OCI-LY1 (cell line): ENCODE measurements around the gene ICAM1.

Source experiments
- H2AFZ ChIP-seq: fragments of 200-600 bp; sonication (generic), shearing (Covaris generic); 2 replicates; pipeline ENCODE4 v1.6.0; 2014; ENCODE audit warnings: antibody characterized with exemption, mild to moderate bottlenecking, low read length
- H3F3A ChIP-seq: fragments of 200-600 bp; sonication (generic), shearing (Covaris generic); 2 replicates; pipeline ENCODE4 v1.6.0; 2014; ENCODE audit warnings: mild to moderate bottlenecking, antibody characterized with exemption, low read length, moderate library complexity; ENCODE audit not compliant: insufficient read depth
- H3K27ac ChIP-seq: fragments of 200-600 bp; sonication (generic); 2 replicates; pipeline ENCODE4 v1.5.1; 2014; ENCODE audit warnings: low read length, mixed run types, mild to moderate bottlenecking, low read depth; ENCODE audit not compliant: poor library complexity, severe bottlenecking
- H3K27me3 ChIP-seq: fragments of 200-600 bp; sonication (generic); 2 replicates; pipeline ENCODE4 v1.6.0; 2014; ENCODE audit warnings: antibody characterized with exemption, mild to moderate bottlenecking, low read length, moderate library complexity; ENCODE audit not compliant: insufficient read depth
- H3K36me3 ChIP-seq: fragments of 200-600 bp; sonication (generic); 2 replicates; pipeline ENCODE4 v1.6.1; 2014; ENCODE audit warnings: mild to moderate bottlenecking, antibody characterized with exemption, low read length, moderate library complexity, mixed read lengths; ENCODE audit not compliant: insufficient read depth
- H3K4me1 ChIP-seq: fragments of 200-600 bp; sonication (generic); 2 replicates; pipeline ENCODE4 v1.5.1; 2014; ENCODE audit warnings: mild to moderate bottlenecking, low read length, moderate library complexity; ENCODE audit not compliant: insufficient read depth, severe bottlenecking
- H3K4me2 ChIP-seq: fragments of 200-600 bp; sonication (generic), shearing (Covaris generic); 2 replicates; pipeline ENCODE4 v1.6.1; 2014; ENCODE audit warnings: low read length
- H3K4me3 ChIP-seq: fragments of 200-600 bp; sonication (generic); 2 replicates; pipeline ENCODE4 v1.5.1; 2014; ENCODE audit warnings: low read length, low read depth, mild to moderate bottlenecking, mixed read lengths; ENCODE audit not compliant: poor library complexity, severe bottlenecking
- H3K79me2 ChIP-seq: fragments of 200-600 bp; shearing (Covaris generic); 2 replicates; pipeline ENCODE4 v1.6.1; 2016; ENCODE audit warnings: mixed run types, low read length, mixed read lengths; ENCODE audit not compliant: insufficient read depth
- H3K9ac ChIP-seq: fragments of 200-600 bp; sonication (generic), shearing (Covaris generic); 2 replicates; pipeline ENCODE4 v1.6.1; 2014; ENCODE audit warnings: mild to moderate bottlenecking, low read length, mixed read lengths
- H3K9me2 ChIP-seq: fragments of 200-600 bp; sonication (generic), shearing (Covaris generic); 2 replicates; pipeline ENCODE4 v1.6.1; 2014; ENCODE audit warnings: low read depth, mild to moderate bottlenecking, low read length, mixed read lengths
- H3K9me3 ChIP-seq: fragments of 200-600 bp; shearing (Covaris generic); 2 replicates; pipeline ENCODE4 v1.6.1; 2014; ENCODE audit warnings: low read length, mixed read lengths
- H4K20me1 ChIP-seq: fragments of 200-600 bp; sonication (generic), shearing (Covaris generic); 2 replicates; pipeline ENCODE4 v1.6.0; 2016; ENCODE audit warnings: mild to moderate bottlenecking, low read length; ENCODE audit not compliant: insufficient read depth
- EZH2 ChIP-seq: fragments of 200-600 bp; sonication (generic), shearing (Covaris generic); IDR thresholded peaks from 2 replicates; pipeline ENCODE4 v1.8.0; 2017; ENCODE audit warnings: borderline replicate concordance, mixed run types, mild to moderate bottlenecking, antibody characterized with exemption, low read length, moderate library complexity, mixed read lengths
- TF ChIP-seq, protein P1 (sequence below): fragments of 200-600 bp; sonication (generic), shearing (Covaris generic); IDR thresholded peaks from 2 replicates; pipeline ENCODE4 v1.5.1; 2017; ENCODE audit warnings: mild to moderate bottlenecking, antibody characterized with exemption, low read length, moderate library complexity, mixed read lengths

ICAM1 gene

DNA sequence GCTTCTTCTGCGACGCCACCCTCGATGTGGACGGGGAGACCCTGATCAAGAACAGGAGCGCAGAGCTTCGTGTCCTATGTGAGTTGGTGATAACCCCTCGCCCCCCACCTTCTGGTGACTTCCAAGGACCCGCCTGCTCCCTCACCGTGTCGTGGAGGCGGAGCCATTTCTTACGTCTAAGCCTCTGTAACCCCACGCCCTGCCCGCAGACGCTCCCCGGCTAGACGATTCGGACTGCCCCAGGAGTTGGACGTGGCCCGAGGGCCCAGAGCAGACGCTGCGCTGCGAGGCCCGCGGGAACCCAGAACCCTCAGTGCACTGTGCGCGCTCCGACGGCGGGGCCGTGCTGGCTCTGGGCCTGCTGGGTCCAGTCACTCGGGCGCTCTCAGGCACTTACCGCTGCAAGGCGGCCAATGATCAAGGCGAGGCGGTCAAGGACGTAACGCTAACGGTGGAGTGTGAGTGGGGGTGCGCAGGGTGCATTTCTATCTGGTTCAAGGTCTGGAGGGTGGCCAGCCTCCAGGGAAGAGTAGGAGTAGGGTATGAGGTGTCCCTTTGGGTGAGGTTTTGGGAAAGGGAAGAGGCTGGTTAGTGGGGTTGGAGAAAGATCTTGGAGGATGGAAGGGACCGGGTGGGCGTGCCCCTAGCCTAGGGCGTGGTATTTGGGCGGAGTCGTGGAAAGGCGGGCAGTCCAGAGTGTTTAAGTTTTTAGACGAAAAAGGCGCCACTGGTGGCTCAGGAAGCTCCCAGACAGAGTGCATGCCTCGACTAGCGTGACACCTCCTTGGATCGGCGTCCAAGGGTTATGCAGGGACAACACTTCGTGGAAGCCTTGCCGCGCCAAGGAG lies 22.1 kb downstream of the ICAM1 start:
- H3K27me3 ChIP-seq, result no peaks in the 10 kb centered on the region; the same call in 1 of the 2 replicates
- TF ChIP-seq, protein P1, sequence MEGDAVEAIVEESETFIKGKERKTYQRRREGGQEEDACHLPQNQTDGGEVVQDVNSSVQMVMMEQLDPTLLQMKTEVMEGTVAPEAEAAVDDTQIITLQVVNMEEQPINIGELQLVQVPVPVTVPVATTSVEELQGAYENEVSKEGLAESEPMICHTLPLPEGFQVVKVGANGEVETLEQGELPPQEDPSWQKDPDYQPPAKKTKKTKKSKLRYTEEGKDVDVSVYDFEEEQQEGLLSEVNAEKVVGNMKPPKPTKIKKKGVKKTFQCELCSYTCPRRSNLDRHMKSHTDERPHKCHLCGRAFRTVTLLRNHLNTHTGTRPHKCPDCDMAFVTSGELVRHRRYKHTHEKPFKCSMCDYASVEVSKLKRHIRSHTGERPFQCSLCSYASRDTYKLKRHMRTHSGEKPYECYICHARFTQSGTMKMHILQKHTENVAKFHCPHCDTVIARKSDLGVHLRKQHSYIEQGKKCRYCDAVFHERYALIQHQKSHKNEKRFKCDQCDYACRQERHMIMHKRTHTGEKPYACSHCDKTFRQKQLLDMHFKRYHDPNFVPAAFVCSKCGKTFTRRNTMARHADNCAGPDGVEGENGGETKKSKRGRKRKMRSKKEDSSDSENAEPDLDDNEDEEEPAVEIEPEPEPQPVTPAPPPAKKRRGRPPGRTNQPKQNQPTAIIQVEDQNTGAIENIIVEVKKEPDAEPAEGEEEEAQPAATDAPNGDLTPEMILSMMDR, result no peak
- TF ChIP-seq EZH2, result no peak
- H3K36me3 ChIP-seq, result no peaks in the 10 kb centered on the region; the same call in 1 of the 2 replicates
- no peaks in the 10 kb centered on the region for H3K9me3 ChIP-seq
- H4K20me1 ChIP-seq, result no peaks in the 10 kb centered on the region
- H2AFZ ChIP-seq, result no peak overlapping the region
- peak overlapping the region; percentile 62 for H3K4me3 ChIP-seq
- no peaks in the 10 kb centered on the region for H3F3A ChIP-seq
- no peak overlapping the region for H3K27ac ChIP-seq
- H3K4me1 ChIP-seq, result peaks cover 50% of the 10 kb centered on the region
- H3K9ac ChIP-seq, result no peak overlapping the region
- H3K9me2 ChIP-seq, result no peaks in the 10 kb centered on the region
- H3K79me2 ChIP-seq, result no peaks in the 10 kb centered on the region
- H3K4me2 ChIP-seq, result peak overlapping the region; percentile 93

- H4K20me1 ChIP-seq, result no peaks in the 10 kb centered on the region
- no peak for TF ChIP-seq EZH2
- TF ChIP-seq, protein P1, result no peak
- no peak overlapping the region for H3K4me3 ChIP-seq
- H3K9me3 ChIP-seq, result no peaks in the 10 kb centered on the region
- H3K36me3 ChIP-seq, result no peaks in the 10 kb centered on the region
- no peak overlapping the region for H3K27ac ChIP-seq
- no peak overlapping the region for H3K9ac ChIP-seq
- no peaks in the 10 kb centered on the region for H3K79me2 ChIP-seq
- peaks cover 45% of the 10 kb centered on the region for H3K4me1 ChIP-seq
- no peaks in the 10 kb centered on the region for H3F3A ChIP-seq
- no peaks in the 10 kb centered on the region for H3K9me2 ChIP-seq
- H3K27me3 ChIP-seq, result no peaks in the 10 kb centered on the region; the same call in 1 of the 2 replicates
- H3K4me2 ChIP-seq, result no peak overlapping the region
- H2AFZ ChIP-seq, result no peak overlapping the region
Measured at GRCh38 chr19:10293637-10294367, 22.9 kb downstream of the ICAM1 start.

DNA sequence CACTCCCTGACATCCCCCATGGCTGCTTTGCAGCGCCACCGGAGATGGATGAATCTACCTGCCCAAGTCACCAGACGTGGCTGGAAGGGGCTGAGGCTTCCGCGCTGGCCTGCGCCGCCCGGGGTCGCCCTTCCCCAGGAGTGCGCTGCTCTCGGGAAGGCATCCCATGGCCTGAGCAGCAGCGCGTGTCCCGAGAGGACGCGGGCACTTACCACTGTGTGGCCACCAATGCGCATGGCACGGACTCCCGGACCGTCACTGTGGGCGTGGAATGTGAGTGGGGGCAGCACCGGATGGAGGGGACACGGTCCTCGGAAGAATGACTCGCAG lies 23.4 kb downstream of the ICAM1 start:
- Histone ChIP-seq H3K4me3 (no peak overlapping the region), H4K20me1 (no peaks in the 10 kb centered on the region), H3K27me3 (no peaks in the 10 kb centered on the region; the same call in 1 of the 2 replicates), H3K27ac (no peak overlapping the region), H3K36me3 (no peaks in the 10 kb centered on the region), H3K4me1 (peaks cover 40% of the 10 kb centered on the region), H3K79me2 (no peaks in the 10 kb centered on the region), H3F3A (no peaks in the 10 kb centered on the region), H3K9me3 (no peaks in the 10 kb centered on the region), H2AFZ (no peak overlapping the region), H3K9ac (no peak overlapping the region), H3K9me2 (no peaks in the 10 kb centered on the region), H3K4me2 (no peak overlapping the region)
- TF ChIP-seq, protein P1, result no peak
- no peak for TF ChIP-seq EZH2
